Adrenal gland (tissue), 5 donors: ENCODE data around the gene DLAT.

Experiments used
- POLR2A ChIP-seq, 2 donors: fragments of 450-650 bp; IDR thresholded peaks; one replicate each; pipeline ENCODE4 v1.6.1; 2017; ENCODE audit warnings: antibody characterized with exemption in 2 of 2, mild to moderate bottlenecking in 2 of 2, moderate library complexity in 1 of 2
- TF ChIP-seq, protein P1 (sequence below), 6 experiments: fragments of 450-650 bp in 4 of 6; fragments of 200-600 bp in 2 of 6; sonication (generic) in 1 of 6; IDR thresholded peaks; 1 replicate in 5 of 6; 2 replicates in 1 of 6; pipeline versions ENCODE4 v1.5.1 to v1.8.0; 2016 to 2021; ENCODE audit warnings: antibody characterized with exemption in 6 of 6, mild to moderate bottlenecking in 2 of 6, moderate library complexity in 1 of 6
- donor health status: DM: no; HTN: no; CAD: no.

DNA sequence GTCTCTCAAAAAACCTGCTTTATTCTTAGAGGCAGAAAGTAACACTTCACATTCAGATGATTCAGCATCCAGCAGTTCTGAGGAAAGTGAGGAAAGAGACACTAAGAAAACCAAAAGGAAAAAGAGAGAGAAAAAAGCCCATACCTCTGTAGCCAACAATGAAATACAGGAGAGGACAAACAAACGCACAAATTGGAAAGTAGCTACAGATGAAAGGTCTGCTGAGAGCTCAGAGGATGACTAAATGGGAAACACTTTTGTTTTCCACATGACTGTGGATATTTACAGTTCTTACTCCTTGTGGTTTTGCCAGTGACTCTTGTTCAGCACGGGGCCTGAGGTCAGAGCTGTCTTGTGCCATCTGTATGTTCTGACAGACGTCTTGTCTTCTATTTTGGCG is 57.5 kb downstream of the DLAT start:
- TF ChIP-seq, protein P1, sequence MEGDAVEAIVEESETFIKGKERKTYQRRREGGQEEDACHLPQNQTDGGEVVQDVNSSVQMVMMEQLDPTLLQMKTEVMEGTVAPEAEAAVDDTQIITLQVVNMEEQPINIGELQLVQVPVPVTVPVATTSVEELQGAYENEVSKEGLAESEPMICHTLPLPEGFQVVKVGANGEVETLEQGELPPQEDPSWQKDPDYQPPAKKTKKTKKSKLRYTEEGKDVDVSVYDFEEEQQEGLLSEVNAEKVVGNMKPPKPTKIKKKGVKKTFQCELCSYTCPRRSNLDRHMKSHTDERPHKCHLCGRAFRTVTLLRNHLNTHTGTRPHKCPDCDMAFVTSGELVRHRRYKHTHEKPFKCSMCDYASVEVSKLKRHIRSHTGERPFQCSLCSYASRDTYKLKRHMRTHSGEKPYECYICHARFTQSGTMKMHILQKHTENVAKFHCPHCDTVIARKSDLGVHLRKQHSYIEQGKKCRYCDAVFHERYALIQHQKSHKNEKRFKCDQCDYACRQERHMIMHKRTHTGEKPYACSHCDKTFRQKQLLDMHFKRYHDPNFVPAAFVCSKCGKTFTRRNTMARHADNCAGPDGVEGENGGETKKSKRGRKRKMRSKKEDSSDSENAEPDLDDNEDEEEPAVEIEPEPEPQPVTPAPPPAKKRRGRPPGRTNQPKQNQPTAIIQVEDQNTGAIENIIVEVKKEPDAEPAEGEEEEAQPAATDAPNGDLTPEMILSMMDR (IDR thresholded peaks at IDR 0.05): no peak
- no peak for TF ChIP-seq POLR2A (IDR thresholded peaks at IDR 0.05)
